Calu3 (cell line): ENCODE data around the gene PRKRA. TPM values are rescaled to one million over a fixed set of nuclear protein-coding genes. Genes with fewer than 3 reads are reported as not detected.
"Not testable (repeated sequence)": the region's sequence is repeated elsewhere in the genome, so short reads cannot be mapped to it uniquely, and the experiment has no call there.

Experiments used
- BruUV-seq: library from RNA; stranded (reverse); fragments of 400-500 nt; replicated peaks from 2 replicates; lab custom pipeline; 2021; lab: Mats Ljungman, UMichigan
- CTCF ChIA-PET: fragments of 300-600 bp; sonication (Branson Sonifier 250); formaldehyde crosslinking; loops from one replicate; lab custom pipeline; 2022; ENCODE audit warnings: antibody characterized with exemption; lab: Charles Lee
- DNase-seq: peaks from one replicate; pipeline ENCODE4 v3.0.0; 2022
- H3K27ac Mint-ChIP-seq: one replicate; pipeline ENCODE4 v1.8.0; 2022; ENCODE audit warnings: mixed read lengths; ENCODE audit not compliant: unreplicated experiment
- H3K27me3 Mint-ChIP-seq: one replicate; pipeline ENCODE4 v1.8.0; 2022; ENCODE audit warnings: mixed read lengths; ENCODE audit not compliant: unreplicated experiment
- H3K36me3 Mint-ChIP-seq: one replicate; pipeline ENCODE4 v1.8.0; 2022; ENCODE audit warnings: mild to moderate bottlenecking, moderate library complexity, mixed read lengths; ENCODE audit not compliant: insufficient read depth, unreplicated experiment
- H3K4me1 Mint-ChIP-seq: one replicate; pipeline ENCODE4 v1.8.0; 2022; ENCODE audit warnings: mild to moderate bottlenecking, low read depth, mixed read lengths; ENCODE audit not compliant: unreplicated experiment
- H3K4me3 Mint-ChIP-seq: one replicate; pipeline ENCODE4 v1.8.0; 2022; ENCODE audit warnings: mild to moderate bottlenecking, low read depth, moderate library complexity, mixed read lengths; ENCODE audit not compliant: unreplicated experiment
- H3K9me3 Mint-ChIP-seq: one replicate; pipeline ENCODE4 v1.8.0; 2022; ENCODE audit warnings: low read depth, mixed read lengths; ENCODE audit not compliant: unreplicated experiment
- intact Hi-C: fragments of 100-400 bp; cut with micrococcal nuclease; formaldehyde crosslinking; loops from one replicate; pipeline ENCODE4 v1.10.0; 2022; ENCODE audit not compliant: unreplicated experiment
- total RNA-seq: library from RNA; stranded (reverse); gene quantifications from 2 replicates; pipeline ENCODE4 v1.2.3, GENCODE V29; 2022
- TF ChIP-seq, protein P1 (sequence below): fragments of 200-600 bp; IDR thresholded peaks from one replicate; pipeline ENCODE4 v1.8.0; 2022; ENCODE audit warnings: antibody characterized with exemption; ENCODE audit not compliant: unreplicated experiment

The PRKRA gene
- total RNA-seq, 1 experiment from 2014 or later, result 53.2 TPM

DNA sequence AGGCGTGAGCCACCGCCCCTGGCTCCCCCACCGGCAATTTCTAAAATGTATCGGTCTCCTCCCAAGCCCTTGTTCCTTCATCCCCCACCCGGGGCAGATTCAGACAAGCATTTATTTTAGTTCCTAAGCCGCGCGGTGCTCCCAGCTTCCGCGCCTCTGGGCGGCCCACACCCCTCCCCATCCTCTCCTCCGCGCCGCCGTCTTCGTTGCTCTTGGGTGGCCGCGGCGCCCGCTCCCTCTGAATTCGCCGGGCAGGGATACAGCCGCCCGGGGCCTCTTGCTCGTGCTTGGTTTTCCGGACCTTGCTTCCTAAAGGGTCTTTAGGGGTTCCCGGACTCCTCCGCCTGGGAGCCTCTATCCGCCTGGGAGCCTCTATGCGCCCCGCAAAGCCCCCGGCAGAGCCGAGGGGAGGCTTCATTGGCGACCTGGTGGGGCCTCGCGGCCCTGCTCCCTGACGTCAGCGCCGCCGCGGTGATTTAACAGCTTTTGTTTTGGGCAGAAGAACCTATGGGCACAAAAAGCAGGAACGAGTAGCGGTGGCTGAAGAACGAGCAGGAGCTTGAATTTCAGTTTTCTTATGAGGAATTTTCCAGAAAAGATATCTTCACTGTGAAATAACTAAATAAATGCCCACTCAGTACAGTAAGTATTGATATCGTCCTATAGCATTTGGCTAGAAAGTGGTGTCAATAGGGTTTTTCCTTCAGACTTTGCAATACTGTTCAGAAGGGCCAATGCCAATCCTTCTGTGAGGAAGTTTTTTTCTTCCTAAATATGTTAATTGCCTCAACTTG, 37.3 kb downstream of the PRKRA start:
- no TSS peak for BruUV-seq
- Mint-ChIP-seq H3K4me1 (no peaks in the 10 kb centered on the region), H3K4me3 (peak overlapping the region; percentile 97), H3K9me3 (no peaks in the 10 kb centered on the region), H3K27me3 (no peaks in the 10 kb centered on the region), H3K36me3 (peaks cover 9% of the 10 kb centered on the region), H3K27ac (peak overlapping the region; percentile 91)
- CTCF ChIA-PET, result interaction anchor here (1.0 to 2.3 kb wide), 10 partner anchors 12 to 301 kb away, joined by 3 to 10 read pairs (median 4); partner anchors contain the start of genes PJVK, PRKRA and RBM45
- TF ChIP-seq, protein P1, sequence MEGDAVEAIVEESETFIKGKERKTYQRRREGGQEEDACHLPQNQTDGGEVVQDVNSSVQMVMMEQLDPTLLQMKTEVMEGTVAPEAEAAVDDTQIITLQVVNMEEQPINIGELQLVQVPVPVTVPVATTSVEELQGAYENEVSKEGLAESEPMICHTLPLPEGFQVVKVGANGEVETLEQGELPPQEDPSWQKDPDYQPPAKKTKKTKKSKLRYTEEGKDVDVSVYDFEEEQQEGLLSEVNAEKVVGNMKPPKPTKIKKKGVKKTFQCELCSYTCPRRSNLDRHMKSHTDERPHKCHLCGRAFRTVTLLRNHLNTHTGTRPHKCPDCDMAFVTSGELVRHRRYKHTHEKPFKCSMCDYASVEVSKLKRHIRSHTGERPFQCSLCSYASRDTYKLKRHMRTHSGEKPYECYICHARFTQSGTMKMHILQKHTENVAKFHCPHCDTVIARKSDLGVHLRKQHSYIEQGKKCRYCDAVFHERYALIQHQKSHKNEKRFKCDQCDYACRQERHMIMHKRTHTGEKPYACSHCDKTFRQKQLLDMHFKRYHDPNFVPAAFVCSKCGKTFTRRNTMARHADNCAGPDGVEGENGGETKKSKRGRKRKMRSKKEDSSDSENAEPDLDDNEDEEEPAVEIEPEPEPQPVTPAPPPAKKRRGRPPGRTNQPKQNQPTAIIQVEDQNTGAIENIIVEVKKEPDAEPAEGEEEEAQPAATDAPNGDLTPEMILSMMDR, result no peak
- intact Hi-C loops, result loop anchor here (1.0 to 10.0 kb wide), 6 partner anchors 17 to 509 kb away; partner anchors contain the start of gene RBM45
- peak; percentile 64 for DNase-seq

DNA sequence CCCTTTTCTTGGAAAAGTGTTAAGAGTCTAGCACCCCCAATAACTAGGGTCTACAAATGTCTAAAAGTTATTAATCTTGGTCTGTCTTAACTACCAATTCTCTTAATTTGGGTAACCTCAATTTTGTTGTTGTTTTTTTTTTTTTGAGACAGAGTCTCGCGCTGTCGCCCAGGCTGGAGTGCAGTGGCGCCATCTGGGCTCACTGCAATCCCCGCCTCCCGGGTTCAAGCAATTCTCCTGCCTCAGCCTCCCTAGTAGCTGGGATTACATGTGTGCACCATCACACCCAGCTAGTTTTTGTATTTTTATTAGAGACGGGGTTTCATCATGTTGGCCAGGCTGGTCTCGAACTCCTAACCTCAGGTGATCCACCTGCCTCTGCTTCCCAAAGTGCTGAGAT, 38.5 kb downstream of the PRKRA start:
- CTCF ChIA-PET, result interaction anchor here (0.6 kb wide), 1 partner anchor 130 kb away, joined by 4 read pairs; no protein-coding TSS in a partner anchor
- DNase-seq, H3K27ac Mint-ChIP-seq, BruUV-seq, H3K36me3 Mint-ChIP-seq, H3K27me3 Mint-ChIP-seq, H3K4me1 Mint-ChIP-seq, H3K9me3 Mint-ChIP-seq: not testable (repeated sequence)
- intact Hi-C loops, result loop anchor here (10.0 kb wide), 2 partner anchors 428 to 508 kb away; no protein-coding TSS in a partner anchor
- peak overlapping the region; percentile 97 for H3K4me3 Mint-ChIP-seq

DNA sequence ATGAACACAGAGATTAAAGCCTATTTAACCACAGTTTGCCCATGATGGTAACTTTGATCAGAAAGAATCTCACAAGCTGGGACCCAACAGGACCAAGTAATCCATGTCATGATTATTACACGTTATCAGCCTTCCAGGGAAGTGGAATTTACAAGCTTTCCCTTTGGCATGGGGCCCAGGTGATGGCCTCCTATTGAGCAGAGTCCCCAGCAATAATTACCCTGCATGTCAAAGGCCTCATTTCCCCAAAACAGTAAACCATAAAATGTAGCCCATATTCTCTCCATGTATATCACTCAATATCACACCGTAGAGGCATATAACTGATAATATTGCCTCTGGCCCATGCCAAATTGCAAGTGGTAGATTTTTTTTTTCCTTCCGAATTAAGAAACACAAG, 38.9 kb downstream of the PRKRA start:
- Mint-ChIP-seq H3K27ac (no peak overlapping the region), H3K27me3 (no peaks in the 10 kb centered on the region), H3K4me1 (no peaks in the 10 kb centered on the region), H3K36me3 (peaks cover 9% of the 10 kb centered on the region), H3K9me3 (no peaks in the 10 kb centered on the region), H3K4me3 (no peak overlapping the region)
- TF ChIP-seq, protein P1, result no peak
- no peak for DNase-seq
- intact Hi-C loops, result loop anchor here (10.0 kb wide), 2 partner anchors 427 to 507 kb away; no protein-coding TSS in a partner anchor
- no TSS peak for BruUV-seq
- CTCF ChIA-PET, result interaction anchor here (0.7 kb wide), 1 partner anchor 38 kb away, joined by 6 read pairs; no protein-coding TSS in a partner anchor

DNA sequence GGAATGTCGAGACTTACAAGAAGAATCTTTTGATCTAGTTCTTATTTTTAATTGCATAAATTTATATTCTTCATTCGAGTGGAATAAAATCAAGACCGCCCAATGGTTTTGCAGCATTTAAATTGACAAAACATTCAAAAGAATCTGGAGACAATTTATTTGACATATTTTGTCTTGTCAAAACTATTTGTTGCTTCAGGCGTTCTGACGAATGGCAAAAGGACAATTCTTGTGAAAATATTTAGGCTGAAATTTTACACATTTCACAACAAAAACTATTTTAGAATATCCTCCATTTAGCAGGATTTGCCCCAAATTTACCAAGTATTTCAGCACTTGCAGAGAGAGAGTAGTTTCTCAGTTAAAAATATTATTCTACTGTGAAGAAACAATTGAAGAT, 41.7 kb downstream of the PRKRA start:
- CTCF ChIA-PET, result no interaction called here
- Mint-ChIP-seq H3K27me3 (no peaks in the 10 kb centered on the region), H3K4me3 (no peak overlapping the region), H3K27ac (no peak overlapping the region), H3K36me3 (peaks cover 9% of the 10 kb centered on the region), H3K9me3 (no peaks in the 10 kb centered on the region), H3K4me1 (no peaks in the 10 kb centered on the region)
- no TSS peak for BruUV-seq
- TF ChIP-seq, protein P1, result no peak
- no peak for DNase-seq
- intact Hi-C loops, result no loop called here
